A549 (cell line): ENCODE measurements around the gene MATN4. TPM values are rescaled to one million over a fixed set of nuclear protein-coding genes. Genes with fewer than 3 reads are reported as not detected.

ENCODE experiments used
- ATAC-seq, 2 experiments: fragments of 200-7000 bp in 1 of 2; fragments of >200 bp in 1 of 2; cut with Nextera tagmentation in 1 of 2; cut with Tn5 transposase in 1 of 2; 3 replicates each; pipeline versions ENCODE4 v1.8.0 to v1.9.1; 2018 to 2020; ENCODE audit warnings: mild to moderate bottlenecking in 1 of 2, moderate library complexity in 1 of 2
- CTCF ChIA-PET: fragments of 300-600 bp; sonication (Branson Sonifier 250); formaldehyde crosslinking; extraction: SDS; loops from one replicate; lab custom pipeline; 2021; ENCODE audit warnings: antibody characterized with exemption, inconsistent platforms; lab: Yijun Ruan, JAX
- POLR2A ChIA-PET: fragments of 350-600 bp; formaldehyde crosslinking; extraction: SDS; loops from one replicate; lab custom pipeline; 2021; ENCODE audit warnings: antibody characterized with exemption, inconsistent platforms; lab: Yijun Ruan, JAX
- DNase-seq, 2 experiments: peaks; one replicate each; pipeline versions ENCODE4 v3.0.0 to v3.0.0-alpha.2; 2011 to 2016; ENCODE audit warnings: low read depth in 1 of 2, low spot score in 1 of 2
- FAIRE-seq: peaks from 2 replicates; lab custom pipeline; 2011; peaks lifted over from hg19 to GRCh38; lab: Jason Lieb, UNC
- H3K27ac ChIP-seq, 2 experiments: fragments of >200 bp; sonication (Bioruptor Twin); formaldehyde crosslinking; 3 replicates each; pipeline ENCODE4 v1.5.1; 2016 to 2017
- H3K4me1 ChIP-seq: fragments of >200 bp; sonication (Bioruptor Twin); formaldehyde crosslinking; 3 replicates; pipeline ENCODE4 v1.6.1; 2016
- H3K4me2 ChIP-seq: fragments of >200 bp; sonication (Bioruptor Twin); formaldehyde crosslinking; 3 replicates; pipeline ENCODE4 v1.6.1; 2016
- H3K4me3 ChIP-seq: fragments of >200 bp; sonication (Bioruptor Twin); formaldehyde crosslinking; 3 replicates; pipeline ENCODE4 v1.5.1; 2016
- H3K9me3 ChIP-seq: fragments of >200 bp; sonication (Bioruptor Twin); formaldehyde crosslinking; 3 replicates; pipeline ENCODE4 v1.6.1; 2016
- ATOH8 ChIP-seq: fragments of 250-450 bp; sonication (Bioruptor Pico); IDR thresholded peaks from 2 replicates; pipeline ENCODE4 v1.5.0; 2020; ENCODE audit warnings: low read depth, mild to moderate bottlenecking, moderate library complexity
- CTCF ChIP-seq: fragments of >200 bp; sonication (Bioruptor Twin); formaldehyde crosslinking; IDR thresholded peaks from 3 replicates; pipeline ENCODE4 v1.5.1; 2016
- FOSB ChIP-seq: fragments of 250-450 bp; sonication (Bioruptor Pico); IDR thresholded peaks from 2 replicates; pipeline ENCODE4 v1.5.0; 2020; ENCODE audit warnings: mild to moderate bottlenecking, moderate library complexity
- KDM1A ChIP-seq: fragments of 200-600 bp; sonication (generic); IDR thresholded peaks from 2 replicates; pipeline ENCODE4 v1.6.1; 2016; ENCODE audit warnings: low read depth, mild to moderate bottlenecking
- MAFK ChIP-seq: fragments of 450-650 bp; IDR thresholded peaks from 2 replicates; pipeline ENCODE4 v1.6.1; 2014; ENCODE audit not compliant: partially characterized antibody
- NR3C1 ChIP-seq: fragments of >200 bp; sonication (Bioruptor Twin); formaldehyde crosslinking; IDR thresholded peaks from 3 replicates; pipeline ENCODE4 v1.6.1; 2017
- PBX3 ChIP-seq: IDR thresholded peaks from 2 replicates; pipeline ENCODE4 v1.6.1; 2012
- PHF8 ChIP-seq: fragments of 200-600 bp; sonication (generic); IDR thresholded peaks from 2 replicates; pipeline ENCODE4 v1.6.1; 2016; ENCODE audit warnings: low read depth, mild to moderate bottlenecking, antibody characterized with exemption, moderate library complexity, borderline replicate concordance
- RAD21 ChIP-seq, 2 experiments: fragments of >200 bp in 1 of 2; sonication (Bioruptor Twin) in 1 of 2; formaldehyde crosslinking in 1 of 2; IDR thresholded peaks in 1 of 2; conservative IDR thresholded peaks in 1 of 2; 2 replicates in 1 of 2; 3 replicates in 1 of 2; pipeline ENCODE4 v1.6.1; 2012 to 2018; ENCODE audit warnings: inconsistent platforms in 1 of 2
- RARB ChIP-seq: fragments of 250-450 bp; sonication (Bioruptor Pico); IDR thresholded peaks from 2 replicates; pipeline ENCODE4 v1.8.0; 2021; ENCODE audit warnings: mild to moderate bottlenecking, moderate library complexity
- SMC3 ChIP-seq: fragments of >200 bp; sonication (Bioruptor Twin); formaldehyde crosslinking; IDR thresholded peaks from 3 replicates; pipeline ENCODE4 v1.6.1; 2018; ENCODE audit warnings: inconsistent platforms
- TP53 ChIP-seq: fragments of 250-450 bp; sonication (Bioruptor Pico); IDR thresholded peaks from 2 replicates; pipeline ENCODE4 v1.5.0; 2021; ENCODE audit warnings: mild to moderate bottlenecking, moderate library complexity
- USF2 ChIP-seq: fragments of 450-650 bp; IDR thresholded peaks from 2 replicates; pipeline ENCODE4 v1.6.1; 2014; ENCODE audit warnings: antibody characterized with exemption
- ZSCAN20 ChIP-seq: fragments of 250-450 bp; sonication (Bioruptor Pico); IDR thresholded peaks from 2 replicates; pipeline ENCODE4 v1.8.0; 2022; ENCODE audit warnings: mild to moderate bottlenecking, moderate library complexity
- WGBS: methylation state at CpG from one replicate; pipeline ENCODE4 v1.1.6; 2017; ENCODE audit errors: missing lambda C conversion rate; 5-methylcytosine and 5-hydroxymethylcytosine counted together
- polyA plus RNA-seq, 4 experiments: library from polyadenylated mRNA; depleted of rRNA in 3 of 4; stranded (reverse); fragments of >200 nt; fragmentation: RNase III in 1 of 4; extraction: RNeasy Plus Mini Kit Qiagen cat#74134 plus additional on column Dnase treatment in 1 of 4; gene quantifications; 2 replicates in 3 of 4; 3 replicates in 1 of 4; pipeline ENCODE4 v1.2.3, GENCODE V29; 2011 to 2017

MATN4 gene
- polyA plus RNA-seq, 2 of the 4 experiments (the other 2 are of a cell fraction): 0.04 to 0.05 TPM

- 82% methylated on average over 2 of the region's 2 CpGs for whole genome bisulfite sequencing
- CTCF ChIA-PET: interaction anchor here (0.6 to 9.0 kb wide), 42 partner anchors 8 to 484 kb away, joined by 3 to 106 read pairs (median 10); partner anchors contain the start of genes MATN4, RBPJL, SLPI and SYS1
- FAIRE-seq: no peak
These were observed 15.8 kb downstream of the MATN4 start for GRCh38 chr20:45292343-45292742.

GRCh38 chr20:45291526-45291925 is 16.6 kb downstream of the MATN4 start:
- peaks cover 12% of the 10 kb centered on the region for H3K9me3 ChIP-seq
- no peak for FAIRE-seq
- TF ChIP-seq NR3C1 (no peak), FOSB (CRISPR knock-in tag) (no peak), TP53 (no peak), RARB (CRISPR knock-in tag) (no peak), USF2 (no peak), MAFK (no peak), ZSCAN20 (CRISPR knock-in tag) (no peak), PHF8 (no peak), PBX3 (no peak)
- no peak for DNase-seq
- WGBS: 70% methylated on average over 9 of the region's 9 CpGs
- CTCF ChIA-PET: interaction anchor here (0.6 to 9.0 kb wide), 55 partner anchors 10 to 485 kb away, joined by 3 to 106 read pairs (median 7); partner anchors contain the start of genes MATN4, SYS1 and TOMM34
- H3K4me1 ChIP-seq: no peaks in the 10 kb centered on the region
- H3K4me3 ChIP-seq: no peak overlapping the region
- no peak overlapping the region for H3K27ac ChIP-seq
- no peak for ATAC-seq
- H3K4me2 ChIP-seq: no peak overlapping the region
- POLR2A ChIA-PET: no interaction called here

More at GRCh38 chr20:45292343-45292742, 15.8 kb downstream of the MATN4 start:
- DNase-seq: no peak
- peaks cover 12% of the 10 kb centered on the region for H3K9me3 ChIP-seq
- no peak for ATAC-seq
- TF ChIP-seq KDM1A (peak; percentile 67; the same call in 1 of the 2 replicates), ATOH8 (no peak)
- TF ChIP-seq, all 56 proteins: peak for 1
- H3K4me3 ChIP-seq: no peak overlapping the region
- H3K4me2 ChIP-seq: no peak overlapping the region
- H3K4me1 ChIP-seq: no peaks in the 10 kb centered on the region
- H3K27ac ChIP-seq: no peak overlapping the region
- POLR2A ChIA-PET: no interaction called here

- DNase-seq (peak; percentile 71 to 74), FAIRE-seq (no peak), ATAC-seq (peak; percentile 71 to 76)
- TF ChIP-seq RAD21 (conservative IDR thresholded peaks at IDR 0.05 in 1 of 2, IDR thresholded peaks at IDR 0.05 in 1 of 2) (peak; percentile 85 to 87), USF2 (no peak), SMC3 (peak; percentile 81), CTCF (peak; percentile 86), FOSB (CRISPR knock-in tag) (no peak)
- 24% methylated on average over 8 of the region's 8 CpGs for WGBS
- Histone ChIP-seq H3K4me2 (no peak overlapping the region), H3K4me1 (no peaks in the 10 kb centered on the region), H3K4me3 (no peak overlapping the region), H3K9me3 (peaks cover 12% of the 10 kb centered on the region), H3K27ac (no peak overlapping the region)
- CTCF ChIA-PET: interaction anchor here (0.6 to 9.0 kb wide), 76 partner anchors 10 to 538 kb away, joined by 3 to 106 read pairs (median 4); partner anchors contain the start of genes MATN4, SYS1 and TOMM34
- POLR2A ChIA-PET: no interaction called here
These were observed 17.3 kb downstream of the MATN4 start for GRCh38 chr20:45290677-45291355.
